ENCODE results near the gene GSTK1.
"Not testable (repeated sequence)": the region's sequence is repeated elsewhere in the genome, so short reads cannot be mapped to it uniquely, and the experiment has no call there.

The GSTK1 gene

GRCh38 chr7:143287339-143287934 lies 24.2 kb downstream of the GSTK1 start:
- in situ Hi-C loops (cut with HindIII; ENCODE audit: low pct_ligation_motif_present, low pct_unique_long_range_greater_than_20kb, low sequenced_read_pairs), result no loop called here
- no peak for DNase-seq

GRCh38 chr7:143287935-143288826 lies 24.9 kb downstream of the GSTK1 start, which contains the start of gene CASP2:
CASP2 (plus strand) TSS chr7:143288351; CDS start chr7:143288456, 105 bp downstream.
- DNase-seq, result peak; percentile 99
- in situ Hi-C loops (cut with HindIII; ENCODE audit: low pct_ligation_motif_present, low pct_unique_long_range_greater_than_20kb, low sequenced_read_pairs), result no loop called here

- in situ Hi-C loops (cut with HindIII; ENCODE audit: low pct_ligation_motif_present, low pct_unique_long_range_greater_than_20kb, low sequenced_read_pairs), result no loop called here
- peak; percentile 40 for DNase-seq
These were observed 25.6 kb downstream of the GSTK1 start for GRCh38 chr7:143288836-143289235.

GRCh38 chr7:143289421-143289820 lies 26.2 kb downstream of the GSTK1 start:
- in situ Hi-C loops (cut with HindIII; ENCODE audit: low pct_ligation_motif_present, low pct_unique_long_range_greater_than_20kb, low sequenced_read_pairs), result no loop called here
- DNase-seq, result no peak

DNA sequence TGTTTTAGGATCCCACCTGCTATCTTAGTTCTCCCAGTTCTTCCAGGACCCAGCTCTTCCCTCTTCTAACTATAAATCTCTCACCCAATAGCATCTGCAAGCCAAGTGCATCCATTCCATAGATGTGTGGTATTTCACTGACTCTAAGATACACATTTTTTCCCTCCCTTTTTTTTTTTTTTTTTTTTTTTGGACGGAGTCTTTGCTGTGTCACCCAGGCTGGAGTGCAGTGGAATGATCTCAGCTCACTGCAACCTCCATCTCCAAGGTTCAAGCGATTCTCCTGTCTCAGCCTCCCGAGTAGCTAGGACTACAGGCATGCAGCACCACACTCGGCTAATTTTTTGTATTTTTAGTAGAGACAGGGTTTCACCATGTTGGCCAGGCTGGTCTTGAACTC lies 26.6 kb downstream of the GSTK1 start:
- DNase-seq; in situ Hi-C loops (cut with HindIII; ENCODE audit: low pct_ligation_motif_present, low pct_unique_long_range_greater_than_20kb, low sequenced_read_pairs): not testable (repeated sequence)

DNA sequence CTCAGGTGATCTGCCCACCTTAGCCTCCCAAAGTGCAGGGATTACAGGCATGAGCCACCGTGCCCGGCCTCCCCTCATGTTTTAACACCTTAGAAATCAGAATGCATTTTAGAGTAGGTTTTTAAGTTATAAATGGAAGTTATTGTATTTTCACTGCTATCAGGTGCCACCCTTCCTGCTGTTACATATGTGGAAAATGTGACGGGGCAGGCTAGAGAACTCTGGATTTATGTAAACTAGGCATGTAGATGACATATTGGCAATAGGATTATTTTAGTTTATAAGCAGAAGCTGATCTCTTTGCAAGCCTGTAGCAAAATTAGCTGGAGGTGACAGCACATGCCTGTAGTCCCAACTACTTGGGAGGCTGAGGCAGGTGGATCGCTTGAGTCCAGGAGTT lies 27.1 kb downstream of the GSTK1 start:
- no peak for DNase-seq
- in situ Hi-C loops (cut with HindIII; ENCODE audit: low pct_ligation_motif_present, low pct_unique_long_range_greater_than_20kb, low sequenced_read_pairs), result no loop called here

- in situ Hi-C loops (cut with HindIII; ENCODE audit: low pct_ligation_motif_present, low pct_unique_long_range_greater_than_20kb, low sequenced_read_pairs), result no loop called here
These were observed 29.6 kb downstream of the GSTK1 start for GRCh38 chr7:143292876-143293275.

DNA sequence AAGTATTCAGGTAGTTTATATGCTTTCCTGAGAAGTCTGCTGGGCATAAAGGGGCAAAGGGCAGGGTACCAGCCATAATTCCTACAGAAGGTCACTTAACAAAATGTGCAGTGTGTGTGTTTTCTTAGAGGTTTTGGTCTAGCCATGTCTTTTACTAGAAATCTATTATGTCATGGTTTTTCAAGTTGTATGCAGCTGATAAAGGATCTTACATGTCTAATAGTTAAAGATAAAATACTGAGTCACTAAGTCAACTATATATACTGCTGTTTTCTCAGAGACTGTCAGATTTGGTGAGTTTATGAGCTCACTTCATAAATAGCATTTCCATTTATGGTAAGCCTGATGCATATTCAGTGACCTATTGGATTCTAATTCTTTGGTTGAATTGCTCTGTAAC lies 32.6 kb downstream of the GSTK1 start:
- DNase-seq, result no peak

More at GRCh38 chr7:143292876-143293275, 29.6 kb downstream of the GSTK1 start:
- no peak for DNase-seq

GRCh38 chr7:143296686-143297085 lies 33.4 kb downstream of the GSTK1 start:
- in situ Hi-C loops (cut with HindIII; ENCODE audit: low pct_ligation_motif_present, low pct_unique_long_range_greater_than_20kb, low sequenced_read_pairs), result no loop called here
- no peak for DNase-seq

More for the DNA sequence above, 32.6 kb downstream of the GSTK1 start:
- in situ Hi-C loops (cut with HindIII; ENCODE audit: low pct_ligation_motif_present, low pct_unique_long_range_greater_than_20kb, low sequenced_read_pairs), result no loop called here

DNA sequence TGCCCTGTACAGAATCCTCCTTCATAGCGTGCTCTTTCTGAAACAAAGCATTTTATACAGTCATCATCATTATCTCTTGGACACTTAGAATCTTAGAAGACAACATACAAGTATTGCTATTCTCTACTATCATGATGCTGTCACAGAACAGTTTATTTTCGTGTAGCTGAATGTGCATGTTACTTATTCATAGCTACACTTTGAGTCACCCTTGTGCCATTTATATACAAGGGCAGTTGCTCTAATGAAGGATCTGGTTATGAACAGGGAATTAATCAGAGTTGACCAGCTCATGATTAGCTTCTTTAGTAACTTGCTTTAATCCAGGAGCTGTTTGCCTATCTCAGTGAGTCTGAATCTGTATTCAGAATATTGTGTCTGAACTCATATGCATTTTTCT lies 36.1 kb downstream of the GSTK1 start:
- DNase-seq, result no peak
- in situ Hi-C loops (cut with HindIII; ENCODE audit: low pct_ligation_motif_present, low pct_unique_long_range_greater_than_20kb, low sequenced_read_pairs), result no loop called here

GRCh38 chr7:143299840-143300239 lies 36.6 kb downstream of the GSTK1 start:
- DNase-seq, result peak; percentile 67
- in situ Hi-C loops (cut with HindIII; ENCODE audit: low pct_ligation_motif_present, low pct_unique_long_range_greater_than_20kb, low sequenced_read_pairs), result no loop called here

DNA sequence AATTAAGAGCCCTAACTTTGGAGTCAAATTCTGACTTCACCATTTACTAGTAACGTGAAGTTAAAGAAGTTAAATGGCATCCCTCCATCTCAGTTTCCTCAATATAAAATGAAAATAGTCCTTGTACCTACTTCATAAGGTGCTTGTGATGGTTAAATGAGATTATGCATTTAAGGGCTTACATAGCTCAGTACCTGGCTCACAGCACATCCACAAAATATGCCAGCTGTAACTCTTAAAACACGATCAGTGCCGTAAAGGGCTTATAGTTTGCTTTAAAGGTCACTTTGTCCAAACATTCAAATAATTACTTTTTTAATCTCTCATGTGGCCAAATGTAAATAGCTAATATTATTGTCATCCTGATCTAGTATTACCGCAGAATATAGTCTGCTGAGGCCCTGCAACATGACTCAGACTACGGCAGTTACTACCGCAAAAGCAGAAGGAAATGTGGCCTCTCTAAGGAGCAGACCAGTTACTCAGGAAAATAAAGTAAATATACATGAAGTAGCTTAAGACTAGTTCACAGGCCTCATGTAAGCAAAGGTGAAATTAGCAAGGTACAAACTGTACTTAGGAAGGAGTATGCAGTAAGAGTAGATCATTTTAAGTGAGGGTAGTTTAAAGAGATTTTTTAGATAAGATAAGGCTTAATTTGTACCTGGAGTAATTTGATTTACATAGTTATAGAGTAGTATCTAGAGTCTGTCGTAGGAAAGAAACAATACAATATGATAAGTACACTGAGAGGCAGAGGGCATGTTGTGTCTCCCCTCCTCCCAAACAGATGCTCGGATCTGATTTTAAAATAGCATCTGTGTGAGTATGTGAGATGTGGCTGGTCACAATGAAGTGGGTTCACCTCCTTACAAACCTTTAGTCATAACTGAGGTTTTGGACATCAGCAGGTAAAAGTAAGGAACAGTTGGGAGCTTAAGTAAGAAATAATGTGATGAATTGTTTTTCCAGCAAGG lies 38.0 kb downstream of the GSTK1 start:
- in situ Hi-C loops (cut with HindIII; ENCODE audit: low pct_ligation_motif_present, low pct_unique_long_range_greater_than_20kb, low sequenced_read_pairs), result no loop called here

GRCh38 chr7:143303733-143304132 lies 40.5 kb downstream of the GSTK1 start:
- in situ Hi-C loops (cut with HindIII; ENCODE audit: low pct_ligation_motif_present, low pct_unique_long_range_greater_than_20kb, low sequenced_read_pairs), result no loop called here
- DNase-seq, result no peak

More for the DNA sequence above, 38.0 kb downstream of the GSTK1 start:
- no peak for DNase-seq

DNA sequence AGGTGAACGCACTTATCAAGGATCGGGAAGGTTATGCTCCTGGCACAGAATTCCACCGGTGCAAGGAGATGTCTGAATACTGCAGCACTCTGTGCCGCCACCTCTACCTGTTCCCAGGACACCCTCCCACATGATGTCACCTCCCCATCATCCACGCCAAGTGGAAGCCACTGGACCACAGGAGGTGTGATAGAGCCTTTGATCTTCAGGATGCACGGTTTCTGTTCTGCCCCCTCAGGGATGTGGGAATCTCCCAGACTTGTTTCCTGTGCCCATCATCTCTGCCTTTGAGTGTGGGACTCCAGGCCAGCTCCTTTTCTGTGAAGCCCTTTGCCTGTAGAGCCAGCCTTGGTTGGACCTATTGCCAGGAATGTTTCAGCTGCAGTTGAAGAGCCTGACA lies 41.7 kb downstream of the GSTK1 start:
- DNase-seq, result no peak
- in situ Hi-C loops (cut with HindIII; ENCODE audit: low pct_ligation_motif_present, low pct_unique_long_range_greater_than_20kb, low sequenced_read_pairs), result no loop called here

- in situ Hi-C loops (cut with HindIII; ENCODE audit: low pct_ligation_motif_present, low pct_unique_long_range_greater_than_20kb, low sequenced_read_pairs), result no loop called here
- peak; percentile 74 for DNase-seq
These were observed 42.3 kb downstream of the GSTK1 start for GRCh38 chr7:143305423-143306070.

- in situ Hi-C loops (cut with HindIII; ENCODE audit: low pct_ligation_motif_present, low pct_unique_long_range_greater_than_20kb, low sequenced_read_pairs), result no loop called here
- no peak for DNase-seq
These were observed 45.4 kb downstream of the GSTK1 start for GRCh38 chr7:143308632-143309031.

DNA sequence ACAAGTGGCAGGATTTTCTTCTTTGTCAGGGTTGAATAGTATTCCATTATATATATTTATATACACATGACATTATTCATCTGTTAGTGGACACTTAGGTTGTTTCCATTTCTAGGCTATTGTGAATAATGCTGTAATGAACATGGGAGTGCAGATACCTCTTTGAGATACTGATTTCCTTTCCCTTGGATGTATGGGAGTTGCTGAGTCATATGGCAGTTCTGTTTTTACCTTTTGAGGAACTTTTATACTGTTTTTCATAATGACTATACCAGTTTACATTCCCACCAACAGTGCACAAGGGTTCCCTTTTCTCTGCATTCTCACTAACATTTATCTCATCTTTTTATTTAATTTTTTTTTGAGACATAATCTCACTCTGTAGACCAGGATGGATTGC lies 50.9 kb downstream of the GSTK1 start:
- DNase-seq, result no peak
- in situ Hi-C loops (cut with HindIII; ENCODE audit: low pct_ligation_motif_present, low pct_unique_long_range_greater_than_20kb, low sequenced_read_pairs), result no loop called here

DNA sequence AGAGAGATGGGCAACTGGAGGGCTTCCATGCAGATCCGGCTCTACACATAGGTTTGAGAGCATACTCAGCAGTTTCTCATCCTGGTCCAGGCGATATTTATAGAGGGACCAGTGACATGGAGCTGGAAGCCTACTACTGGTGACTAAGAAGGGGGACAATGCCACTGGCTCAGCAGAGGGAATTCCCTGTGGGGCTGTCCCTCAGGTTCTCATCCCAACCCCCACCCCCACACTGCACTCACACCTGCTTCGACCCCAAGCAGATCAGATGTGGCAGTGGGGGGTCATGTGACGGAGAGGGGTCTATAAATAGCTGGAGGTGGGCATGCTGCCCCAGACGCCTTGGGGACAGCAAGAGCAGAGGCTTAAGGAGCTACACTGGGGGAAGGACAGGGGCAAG lies 52.5 kb downstream of the GSTK1 start, which contains the start of gene CLCN1:
CLCN1 (plus strand) TSS at position 336 of the 400 bp plus-strand sequence. CDS start 102 bp downstream, outside the sequence.
- in situ Hi-C loops (cut with HindIII; ENCODE audit: low pct_ligation_motif_present, low pct_unique_long_range_greater_than_20kb, low sequenced_read_pairs), result no loop called here
- no peak for DNase-seq
